Measurements from ENCODE around the gene QPCT. TPM values are rescaled to one million over a fixed set of nuclear protein-coding genes. Genes with fewer than 3 reads are reported as not detected.

The QPCT gene
- total and polyA plus RNA-seq, 2 experiments from 2014 or later = 0.81 to 2.0 TPM

DNA sequence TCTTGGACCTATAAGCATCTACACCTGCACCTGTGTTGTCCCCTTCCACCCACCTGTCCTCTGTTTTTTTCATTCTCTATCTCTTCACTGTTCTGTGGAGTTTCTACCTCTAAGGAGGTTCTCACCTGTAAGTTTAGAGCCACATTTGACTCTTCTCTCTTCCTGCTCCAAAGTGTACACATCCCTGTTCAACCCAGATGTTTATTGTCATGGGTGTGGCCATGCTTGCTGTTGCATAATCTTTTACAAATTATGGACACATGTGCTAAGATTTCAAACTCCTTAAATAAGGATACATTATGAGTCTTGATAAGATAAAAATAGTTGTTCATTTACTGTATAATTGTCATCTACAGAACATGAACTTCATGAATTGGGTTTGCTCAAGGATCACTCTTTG, 27.6 kb downstream of the QPCT start:
- no peak overlapping the region for H2AFZ ChIP-seq
- H3K4me3 ChIP-seq = no peak overlapping the region
- no peaks in the 10 kb centered on the region for H3K9me2 ChIP-seq (replicated peaks; ENCODE audit: insufficient read depth)
- H3K36me3 ChIP-seq (replicated peaks; ENCODE audit: insufficient read depth, low read depth) = no peaks in the 10 kb centered on the region
- no peaks in the 10 kb centered on the region for H3K9me3 ChIP-seq (ENCODE audit: low read depth)
- no peak overlapping the region for H3K4me2 ChIP-seq
- DNase-seq (ENCODE audit: low spot score) = no peak
- TF ChIP-seq EZH2phosphoT487 (IDR thresholded peaks at IDR 0.05; ENCODE audit: low read depth, severe bottlenecking, unreplicated experiment) = no peak
- TF ChIP-seq, protein P1, sequence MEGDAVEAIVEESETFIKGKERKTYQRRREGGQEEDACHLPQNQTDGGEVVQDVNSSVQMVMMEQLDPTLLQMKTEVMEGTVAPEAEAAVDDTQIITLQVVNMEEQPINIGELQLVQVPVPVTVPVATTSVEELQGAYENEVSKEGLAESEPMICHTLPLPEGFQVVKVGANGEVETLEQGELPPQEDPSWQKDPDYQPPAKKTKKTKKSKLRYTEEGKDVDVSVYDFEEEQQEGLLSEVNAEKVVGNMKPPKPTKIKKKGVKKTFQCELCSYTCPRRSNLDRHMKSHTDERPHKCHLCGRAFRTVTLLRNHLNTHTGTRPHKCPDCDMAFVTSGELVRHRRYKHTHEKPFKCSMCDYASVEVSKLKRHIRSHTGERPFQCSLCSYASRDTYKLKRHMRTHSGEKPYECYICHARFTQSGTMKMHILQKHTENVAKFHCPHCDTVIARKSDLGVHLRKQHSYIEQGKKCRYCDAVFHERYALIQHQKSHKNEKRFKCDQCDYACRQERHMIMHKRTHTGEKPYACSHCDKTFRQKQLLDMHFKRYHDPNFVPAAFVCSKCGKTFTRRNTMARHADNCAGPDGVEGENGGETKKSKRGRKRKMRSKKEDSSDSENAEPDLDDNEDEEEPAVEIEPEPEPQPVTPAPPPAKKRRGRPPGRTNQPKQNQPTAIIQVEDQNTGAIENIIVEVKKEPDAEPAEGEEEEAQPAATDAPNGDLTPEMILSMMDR (IDR thresholded peaks at IDR 0.05; ENCODE audit: poor library complexity) = no peak
- no peak for TF ChIP-seq EZH2 (IDR thresholded peaks at IDR 0.05; ENCODE audit: borderline replicate concordance)
- no peaks in the 10 kb centered on the region for H3K79me2 ChIP-seq
- no peak overlapping the region for H3K27ac ChIP-seq
- no peaks in the 10 kb centered on the region for H4K20me1 ChIP-seq (ENCODE audit: insufficient read depth, poor library complexity, severe bottlenecking)
- no peaks in the 10 kb centered on the region for H3K4me1 ChIP-seq (ENCODE audit: insufficient read depth)
- no peaks in the 10 kb centered on the region for H3K27me3 ChIP-seq

DNA sequence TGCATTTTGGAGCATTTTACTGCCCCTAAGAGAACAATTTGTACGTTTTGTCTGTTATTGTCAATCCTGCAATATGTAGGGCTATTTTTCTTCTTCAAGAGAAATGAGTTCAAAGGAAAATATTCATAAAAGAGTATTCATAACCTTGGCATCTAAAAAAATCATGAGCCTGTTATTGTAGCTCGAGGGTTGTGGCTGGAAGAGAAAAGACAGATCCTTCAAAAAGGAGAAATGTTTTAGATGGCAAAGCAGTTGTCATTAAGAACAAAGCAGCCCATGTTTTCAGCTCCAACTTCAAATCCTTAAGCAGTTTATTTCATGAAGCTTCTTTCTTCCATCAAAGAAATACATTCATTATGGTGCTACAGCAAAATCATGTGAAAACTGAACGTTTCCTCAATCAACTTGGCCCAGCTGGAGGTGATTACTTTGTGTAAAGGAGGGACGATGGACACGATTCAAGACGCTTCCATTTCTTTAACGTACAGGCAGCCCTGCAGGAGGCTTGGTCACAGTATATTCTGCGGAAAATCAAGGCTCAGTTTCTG, 31.4 kb downstream of the QPCT start:
- Histone ChIP-seq H4K20me1 (ENCODE audit: insufficient read depth, poor library complexity, severe bottlenecking) (no peaks in the 10 kb centered on the region), H3K4me1 (ENCODE audit: insufficient read depth) (no peaks in the 10 kb centered on the region), H2AFZ (no peak overlapping the region), H3K4me3 (no peak overlapping the region), H3K27ac (peak overlapping the region; percentile 76), H3K9me3 (ENCODE audit: low read depth) (no peaks in the 10 kb centered on the region), H3K36me3 (replicated peaks; ENCODE audit: insufficient read depth, low read depth) (no peaks in the 10 kb centered on the region), H3K79me2 (no peaks in the 10 kb centered on the region), H3K27me3 (no peaks in the 10 kb centered on the region), H3K4me2 (peak overlapping the region; percentile 55), H3K9me2 (replicated peaks; ENCODE audit: insufficient read depth) (no peaks in the 10 kb centered on the region)
- no peak for TF ChIP-seq EZH2 (IDR thresholded peaks at IDR 0.05; ENCODE audit: borderline replicate concordance)
- no peak for TF ChIP-seq EZH2phosphoT487 (IDR thresholded peaks at IDR 0.05; ENCODE audit: low read depth, severe bottlenecking, unreplicated experiment)
- TF ChIP-seq, protein P1 (IDR thresholded peaks at IDR 0.05; ENCODE audit: poor library complexity) = no peak
- 46% methylated on average over 8 of the region's 8 CpGs for WGBS (ENCODE audit: low lambda C conversion rate, missing lambda C conversion rate)
- DNase-seq (ENCODE audit: low spot score) = no peak

DNA sequence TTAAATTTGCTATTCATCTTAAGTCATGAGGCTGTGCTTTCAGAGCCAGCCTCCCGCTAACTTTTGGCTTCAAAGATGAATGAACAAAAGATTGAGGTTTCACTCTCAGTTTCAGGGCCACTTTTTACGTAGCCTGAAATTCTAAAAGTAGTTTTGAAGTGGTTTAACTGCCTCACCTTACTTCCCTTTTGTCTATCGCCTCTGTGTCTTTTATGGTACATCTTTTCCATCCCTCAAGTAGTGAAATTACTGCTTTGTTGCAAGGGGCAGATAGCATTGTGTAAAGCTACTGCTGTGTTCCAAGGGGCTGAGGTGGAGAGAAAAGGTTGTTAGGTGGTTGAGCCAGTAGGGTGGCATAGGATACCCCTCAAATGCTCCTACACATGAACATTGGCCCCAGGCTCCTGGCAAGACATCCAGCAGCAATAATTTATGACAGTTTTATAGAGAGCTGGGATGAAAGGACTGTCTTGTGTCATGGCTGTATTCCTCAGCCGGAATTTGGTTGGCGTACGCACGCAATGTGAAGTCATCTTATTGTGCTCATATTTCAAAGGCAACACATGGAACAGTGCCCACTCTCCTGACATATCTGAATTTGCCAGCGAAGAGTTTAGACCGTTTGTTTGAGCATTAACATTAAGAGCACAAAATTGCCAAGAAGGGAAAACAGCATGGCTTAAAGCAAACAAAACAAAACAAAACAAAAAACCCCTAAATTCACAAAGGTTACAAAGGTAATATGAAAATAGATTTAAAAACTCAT, 32.2 kb downstream of the QPCT start:
- H3K4me3 ChIP-seq = no peak overlapping the region
- no peaks in the 10 kb centered on the region for H3K4me1 ChIP-seq (ENCODE audit: insufficient read depth)
- no peak overlapping the region for H2AFZ ChIP-seq
- no peaks in the 10 kb centered on the region for H3K36me3 ChIP-seq (replicated peaks; ENCODE audit: insufficient read depth, low read depth)
- no peaks in the 10 kb centered on the region for H3K27me3 ChIP-seq
- peak overlapping the region; percentile 76 for H3K27ac ChIP-seq
- TF ChIP-seq, protein P1 (IDR thresholded peaks at IDR 0.05; ENCODE audit: poor library complexity) = no peak
- TF ChIP-seq EZH2phosphoT487 (IDR thresholded peaks at IDR 0.05; ENCODE audit: low read depth, severe bottlenecking, unreplicated experiment) (no peak), EZH2 (IDR thresholded peaks at IDR 0.05; ENCODE audit: borderline replicate concordance) (no peak)
- peak overlapping the region; percentile 60 for H3K4me2 ChIP-seq
- DNase-seq (ENCODE audit: low spot score) = peak; percentile 65
- no peaks in the 10 kb centered on the region for H3K9me2 ChIP-seq (replicated peaks; ENCODE audit: insufficient read depth)
- H4K20me1 ChIP-seq (ENCODE audit: insufficient read depth, poor library complexity, severe bottlenecking) = no peaks in the 10 kb centered on the region
- no peaks in the 10 kb centered on the region for H3K9me3 ChIP-seq (ENCODE audit: low read depth)
- no peaks in the 10 kb centered on the region for H3K79me2 ChIP-seq
- 65% methylated on average over 9 of the region's 9 CpGs for WGBS (ENCODE audit: low lambda C conversion rate, missing lambda C conversion rate)

Data from hepatocyte (in vitro differentiated cells).